ENCODE measurements around the gene SCTR. TPM values are rescaled to one million over a fixed set of nuclear protein-coding genes. Genes with fewer than 3 reads are reported as not detected.

SCTR gene
- total and polyA plus RNA-seq, 2 of the 13 experiments (the other 11 are each of a cell fraction or from before 2014, with no cell fraction given) = not detected

DNA sequence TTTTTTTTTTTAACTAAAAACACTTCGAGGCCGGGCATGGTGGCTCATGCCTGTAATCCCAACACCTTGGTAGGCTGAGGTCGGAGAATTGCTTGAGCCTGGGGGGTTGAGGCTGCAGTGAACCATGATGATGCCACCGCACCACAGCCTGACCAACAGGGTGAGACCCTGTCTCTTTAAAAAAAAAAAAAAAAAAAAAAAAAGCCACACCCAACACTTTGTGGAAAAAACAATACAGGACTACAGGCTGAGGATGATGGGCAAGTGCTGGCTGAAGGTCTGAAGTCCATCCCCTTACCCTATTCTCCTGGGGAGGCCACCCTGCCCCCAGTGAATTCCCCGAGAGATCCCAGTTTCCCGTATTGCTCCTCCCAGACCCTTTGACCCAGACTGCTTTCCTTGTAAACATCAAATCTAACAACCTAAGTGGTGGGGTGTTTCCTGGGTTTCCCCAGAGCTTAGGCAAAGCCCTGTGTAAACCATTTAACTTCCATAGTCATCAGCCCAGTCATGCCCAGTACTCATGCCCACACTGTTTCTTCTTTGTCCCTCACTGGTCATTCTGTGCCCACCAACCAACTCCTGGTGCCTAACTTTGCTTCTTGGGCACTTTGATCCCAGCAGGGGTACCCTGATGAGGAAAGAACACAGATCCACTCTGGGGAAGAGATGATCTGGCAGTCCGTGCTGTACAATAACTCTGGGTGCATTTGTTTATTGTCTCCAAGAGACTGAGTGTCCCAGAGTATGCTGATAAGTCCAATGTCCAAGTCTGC lies 98.5 kb downstream of the SCTR start (continued):
- TF ChIP-seq, protein P1, sequence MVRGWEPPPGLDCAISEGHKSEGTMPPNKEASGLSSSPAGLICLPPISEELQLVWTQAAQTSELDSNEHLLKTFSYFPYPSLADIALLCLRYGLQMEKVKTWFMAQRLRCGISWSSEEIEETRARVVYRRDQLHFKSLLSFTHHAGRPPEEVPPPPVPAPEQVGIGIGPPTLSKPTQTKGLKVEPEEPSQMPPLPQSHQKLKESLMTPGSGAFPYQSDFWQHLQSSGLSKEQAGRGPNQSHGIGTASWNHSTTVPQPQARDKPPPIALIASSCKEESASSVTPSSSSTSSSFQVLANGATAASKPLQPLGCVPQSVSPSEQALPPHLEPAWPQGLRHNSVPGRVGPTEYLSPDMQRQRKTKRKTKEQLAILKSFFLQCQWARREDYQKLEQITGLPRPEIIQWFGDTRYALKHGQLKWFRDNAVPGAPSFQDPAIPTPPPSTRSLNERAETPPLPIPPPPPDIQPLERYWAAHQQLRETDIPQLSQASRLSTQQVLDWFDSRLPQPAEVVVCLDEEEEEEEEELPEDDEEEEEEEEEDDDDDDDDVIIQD (CRISPR knock-in tag; IDR thresholded peaks at IDR 0.05; ENCODE audit: low read depth) = peak; percentile 59; the same call in 1 of the 2 replicates
- TF ChIP-seq, protein P2, sequence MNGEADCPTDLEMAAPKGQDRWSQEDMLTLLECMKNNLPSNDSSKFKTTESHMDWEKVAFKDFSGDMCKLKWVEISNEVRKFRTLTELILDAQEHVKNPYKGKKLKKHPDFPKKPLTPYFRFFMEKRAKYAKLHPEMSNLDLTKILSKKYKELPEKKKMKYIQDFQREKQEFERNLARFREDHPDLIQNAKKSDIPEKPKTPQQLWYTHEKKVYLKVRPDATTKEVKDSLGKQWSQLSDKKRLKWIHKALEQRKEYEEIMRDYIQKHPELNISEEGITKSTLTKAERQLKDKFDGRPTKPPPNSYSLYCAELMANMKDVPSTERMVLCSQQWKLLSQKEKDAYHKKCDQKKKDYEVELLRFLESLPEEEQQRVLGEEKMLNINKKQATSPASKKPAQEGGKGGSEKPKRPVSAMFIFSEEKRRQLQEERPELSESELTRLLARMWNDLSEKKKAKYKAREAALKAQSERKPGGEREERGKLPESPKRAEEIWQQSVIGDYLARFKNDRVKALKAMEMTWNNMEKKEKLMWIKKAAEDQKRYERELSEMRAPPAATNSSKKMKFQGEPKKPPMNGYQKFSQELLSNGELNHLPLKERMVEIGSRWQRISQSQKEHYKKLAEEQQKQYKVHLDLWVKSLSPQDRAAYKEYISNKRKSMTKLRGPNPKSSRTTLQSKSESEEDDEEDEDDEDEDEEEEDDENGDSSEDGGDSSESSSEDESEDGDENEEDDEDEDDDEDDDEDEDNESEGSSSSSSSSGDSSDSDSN (CRISPR knock-in tag; IDR thresholded peaks at IDR 0.05) = 0 out of 2 replicates have a peak, but pooled peaks have one; percentile 8
- TF ChIP-seq ZNF121 (CRISPR knock-in tag; IDR thresholded peaks at IDR 0.05) (no peak), SIN3A (IDR thresholded peaks at IDR 0.05; ENCODE audit: borderline replicate concordance, low read depth, low read length) (peak; percentile 75), ZNF792 (CRISPR knock-in tag; IDR thresholded peaks at IDR 0.05) (peak; percentile 74; the same call in 1 of the 2 replicates), ZNF724P (CRISPR knock-in tag; IDR thresholded peaks at IDR 0.05; ENCODE audit: borderline replicate concordance) (no peak), HCFC1 (IDR thresholded peaks at IDR 0.05; ENCODE audit: low read depth, low read length) (peak; percentile 7; the same call in 1 of the 2 replicates), ZNF367 (CRISPR knock-in tag; IDR thresholded peaks at IDR 0.05; ENCODE audit: borderline replicate concordance) (no peak), SYNCRIP (IDR thresholded peaks at IDR 0.05; ENCODE audit: insufficient read depth, low read depth, low read length) (no peak), ZSCAN29 (CRISPR knock-in tag; conservative IDR thresholded peaks at IDR 0.05) (no peak), MXI1 (IDR thresholded peaks at IDR 0.05; ENCODE audit: borderline replicate concordance, low read depth, low read length) (peak; percentile 61; the same call in 1 of the 3 replicates)
- TF ChIP-seq, protein P3, sequence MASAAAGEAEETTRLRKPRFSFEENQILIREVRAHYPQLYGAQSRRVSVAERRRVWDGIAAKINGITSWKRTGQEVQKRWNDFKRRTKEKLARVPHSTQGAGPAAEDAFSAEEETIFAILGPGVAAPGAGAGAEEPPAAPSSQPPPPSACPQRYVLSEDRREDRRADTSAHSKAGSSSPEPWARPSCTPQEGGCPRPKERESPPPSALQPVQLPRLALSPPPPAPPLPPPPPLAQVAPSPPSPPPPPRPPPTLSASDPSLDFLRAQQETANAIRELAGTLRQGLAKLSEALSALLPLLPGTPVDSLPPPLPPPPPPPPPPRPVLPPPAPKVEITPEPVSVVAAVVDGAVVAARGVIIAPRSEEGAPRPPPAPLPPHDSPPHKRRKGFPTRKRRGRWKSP (CRISPR knock-in tag; IDR thresholded peaks at IDR 0.05) = peak; percentile 55; the same call in 1 of the 2 replicates
- TF ChIP-seq, protein P4, sequence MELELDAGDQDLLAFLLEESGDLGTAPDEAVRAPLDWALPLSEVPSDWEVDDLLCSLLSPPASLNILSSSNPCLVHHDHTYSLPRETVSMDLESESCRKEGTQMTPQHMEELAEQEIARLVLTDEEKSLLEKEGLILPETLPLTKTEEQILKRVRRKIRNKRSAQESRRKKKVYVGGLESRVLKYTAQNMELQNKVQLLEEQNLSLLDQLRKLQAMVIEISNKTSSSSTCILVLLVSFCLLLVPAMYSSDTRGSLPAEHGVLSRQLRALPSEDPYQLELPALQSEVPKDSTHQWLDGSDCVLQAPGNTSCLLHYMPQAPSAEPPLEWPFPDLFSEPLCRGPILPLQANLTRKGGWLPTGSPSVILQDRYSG (CRISPR knock-in tag; IDR thresholded peaks at IDR 0.05) = 0 out of 2 replicates have a peak, but pooled peaks have one; percentile 55
- TF ChIP-seq, protein P5, sequence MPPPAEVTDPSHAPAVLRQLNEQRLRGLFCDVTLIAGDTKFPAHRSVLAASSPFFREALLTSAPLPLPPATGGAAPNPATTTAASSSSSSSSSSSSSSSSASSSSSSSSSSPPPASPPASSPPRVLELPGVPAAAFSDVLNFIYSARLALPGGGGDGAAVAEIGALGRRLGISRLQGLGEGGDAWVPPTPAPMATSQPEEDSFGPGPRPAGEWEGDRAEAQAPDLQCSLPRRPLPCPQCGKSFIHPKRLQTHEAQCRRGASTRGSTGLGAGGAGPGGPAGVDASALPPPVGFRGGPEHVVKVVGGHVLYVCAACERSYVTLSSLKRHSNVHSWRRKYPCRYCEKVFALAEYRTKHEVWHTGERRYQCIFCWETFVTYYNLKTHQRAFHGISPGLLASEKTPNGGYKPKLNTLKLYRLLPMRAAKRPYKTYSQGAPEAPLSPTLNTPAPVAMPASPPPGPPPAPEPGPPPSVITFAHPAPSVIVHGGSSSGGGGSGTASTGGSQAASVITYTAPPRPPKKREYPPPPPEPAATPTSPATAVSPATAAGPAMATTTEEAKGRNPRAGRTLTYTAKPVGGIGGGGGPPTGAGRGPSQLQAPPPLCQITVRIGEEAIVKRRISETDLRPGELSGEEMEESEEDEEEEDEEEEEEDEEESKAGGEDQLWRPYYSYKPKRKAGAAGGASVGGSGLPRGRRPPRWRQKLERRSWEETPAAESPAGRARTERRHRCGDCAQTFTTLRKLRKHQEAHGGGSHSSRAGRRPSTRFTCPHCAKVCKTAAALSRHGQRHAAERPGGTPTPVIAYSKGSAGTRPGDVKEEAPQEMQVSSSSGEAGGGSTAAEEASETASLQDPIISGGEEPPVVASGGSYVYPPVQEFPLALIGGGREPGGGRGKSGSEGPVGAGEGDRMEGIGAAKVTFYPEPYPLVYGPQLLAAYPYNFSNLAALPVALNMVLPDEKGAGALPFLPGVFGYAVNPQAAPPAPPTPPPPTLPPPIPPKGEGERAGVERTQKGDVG (CRISPR knock-in tag; IDR thresholded peaks at IDR 0.05; ENCODE audit: borderline replicate concordance) = no peak
